GM12874 (cell line): ENCODE results near the gene PAX8.

Experiments
- TF ChIP-seq, protein P1 (sequence below): IDR thresholded peaks from 2 replicates; pipeline ENCODE4 v1.5.1; 2011; ENCODE audit warnings: low read depth, mild to moderate bottlenecking, control low read depth, low read length, moderate library complexity; ENCODE audit not compliant: insufficient read depth

PAX8 gene

DNA sequence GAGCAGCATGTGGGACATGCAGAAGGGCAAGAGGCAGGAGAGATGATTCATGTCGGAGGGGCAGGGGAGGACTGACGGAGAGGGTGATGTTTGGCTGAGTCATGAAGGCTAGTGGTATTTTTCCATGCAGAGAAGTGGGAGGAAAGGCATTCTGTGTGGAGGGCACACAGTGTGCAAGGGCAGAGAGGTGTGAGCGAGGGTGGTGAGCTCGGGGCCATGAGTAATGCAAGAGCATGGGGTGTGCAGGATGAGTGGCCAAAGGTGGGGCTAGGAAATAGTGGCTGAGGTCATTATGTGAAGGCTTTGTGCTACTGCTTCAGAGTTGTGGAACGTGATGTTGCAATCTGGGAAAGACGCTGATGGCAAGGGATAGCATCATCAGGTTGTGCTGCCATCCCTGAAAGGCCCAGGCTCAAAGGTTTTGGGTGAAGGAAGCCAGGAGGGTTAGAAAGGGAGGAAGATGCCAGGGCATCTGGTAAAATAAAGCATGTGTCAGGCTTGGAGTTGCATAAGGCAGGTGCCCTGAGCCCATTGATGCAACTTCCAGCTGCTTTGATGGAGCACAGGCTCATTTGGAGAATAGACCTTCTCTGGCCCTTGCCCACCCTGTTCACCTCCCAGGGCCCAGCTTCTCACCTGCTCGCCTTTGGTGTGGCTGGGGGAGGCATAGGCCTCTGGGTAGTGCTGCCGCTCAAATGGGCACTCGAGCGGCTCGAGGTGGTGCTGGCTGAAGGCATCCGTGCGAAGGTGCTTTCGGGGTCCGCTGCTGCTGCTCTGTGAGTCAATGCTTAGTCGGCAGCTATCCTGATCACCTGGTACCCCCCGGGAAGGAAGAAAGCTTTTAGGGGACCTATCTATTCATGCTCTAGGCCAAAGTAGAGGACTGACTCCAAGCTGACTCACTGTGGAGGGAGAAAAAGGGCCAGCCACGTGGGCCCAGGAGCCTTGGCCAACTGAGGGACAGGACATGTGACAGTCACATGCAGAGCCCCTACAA is 37.5 kb downstream of the PAX8 start:
- TF ChIP-seq, protein P1, sequence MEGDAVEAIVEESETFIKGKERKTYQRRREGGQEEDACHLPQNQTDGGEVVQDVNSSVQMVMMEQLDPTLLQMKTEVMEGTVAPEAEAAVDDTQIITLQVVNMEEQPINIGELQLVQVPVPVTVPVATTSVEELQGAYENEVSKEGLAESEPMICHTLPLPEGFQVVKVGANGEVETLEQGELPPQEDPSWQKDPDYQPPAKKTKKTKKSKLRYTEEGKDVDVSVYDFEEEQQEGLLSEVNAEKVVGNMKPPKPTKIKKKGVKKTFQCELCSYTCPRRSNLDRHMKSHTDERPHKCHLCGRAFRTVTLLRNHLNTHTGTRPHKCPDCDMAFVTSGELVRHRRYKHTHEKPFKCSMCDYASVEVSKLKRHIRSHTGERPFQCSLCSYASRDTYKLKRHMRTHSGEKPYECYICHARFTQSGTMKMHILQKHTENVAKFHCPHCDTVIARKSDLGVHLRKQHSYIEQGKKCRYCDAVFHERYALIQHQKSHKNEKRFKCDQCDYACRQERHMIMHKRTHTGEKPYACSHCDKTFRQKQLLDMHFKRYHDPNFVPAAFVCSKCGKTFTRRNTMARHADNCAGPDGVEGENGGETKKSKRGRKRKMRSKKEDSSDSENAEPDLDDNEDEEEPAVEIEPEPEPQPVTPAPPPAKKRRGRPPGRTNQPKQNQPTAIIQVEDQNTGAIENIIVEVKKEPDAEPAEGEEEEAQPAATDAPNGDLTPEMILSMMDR, result no peak

DNA sequence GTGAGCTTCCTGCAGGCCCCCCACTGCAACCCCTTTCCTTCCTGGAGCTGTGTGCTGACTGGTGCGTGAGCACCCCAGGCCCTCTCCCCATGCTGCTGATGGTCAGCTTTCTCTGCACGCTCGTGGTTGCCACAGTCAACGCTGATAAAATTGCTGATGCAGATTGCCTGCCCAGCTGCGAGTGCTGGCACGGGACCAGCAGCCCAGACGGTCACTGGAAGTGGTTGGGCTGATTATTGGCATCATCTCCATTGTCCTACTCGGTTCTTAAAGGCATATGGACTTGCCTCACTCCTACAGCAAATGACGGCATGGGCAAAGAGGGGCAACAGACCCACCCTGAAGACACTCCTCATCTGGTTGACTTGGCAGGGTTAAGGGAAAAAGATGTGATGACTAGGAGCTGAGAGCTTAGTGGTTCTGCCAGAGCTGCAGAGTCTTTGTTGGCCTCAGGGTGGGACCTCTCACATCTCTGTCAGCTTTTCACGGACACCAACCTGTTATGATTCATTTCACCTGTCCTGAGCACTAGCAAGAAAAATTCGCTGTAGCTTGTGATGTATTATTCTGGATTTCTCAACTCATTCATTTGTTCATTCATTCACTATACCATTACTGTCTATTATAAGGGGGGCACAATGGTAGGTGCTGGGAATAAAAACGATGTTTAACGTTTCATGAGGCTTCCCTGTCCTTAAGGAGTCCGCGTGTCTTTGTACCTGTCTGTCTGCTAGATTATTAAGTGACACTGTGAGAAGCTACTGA is 38.4 kb downstream of the PAX8 start:
- TF ChIP-seq, protein P1, result no peak

DNA sequence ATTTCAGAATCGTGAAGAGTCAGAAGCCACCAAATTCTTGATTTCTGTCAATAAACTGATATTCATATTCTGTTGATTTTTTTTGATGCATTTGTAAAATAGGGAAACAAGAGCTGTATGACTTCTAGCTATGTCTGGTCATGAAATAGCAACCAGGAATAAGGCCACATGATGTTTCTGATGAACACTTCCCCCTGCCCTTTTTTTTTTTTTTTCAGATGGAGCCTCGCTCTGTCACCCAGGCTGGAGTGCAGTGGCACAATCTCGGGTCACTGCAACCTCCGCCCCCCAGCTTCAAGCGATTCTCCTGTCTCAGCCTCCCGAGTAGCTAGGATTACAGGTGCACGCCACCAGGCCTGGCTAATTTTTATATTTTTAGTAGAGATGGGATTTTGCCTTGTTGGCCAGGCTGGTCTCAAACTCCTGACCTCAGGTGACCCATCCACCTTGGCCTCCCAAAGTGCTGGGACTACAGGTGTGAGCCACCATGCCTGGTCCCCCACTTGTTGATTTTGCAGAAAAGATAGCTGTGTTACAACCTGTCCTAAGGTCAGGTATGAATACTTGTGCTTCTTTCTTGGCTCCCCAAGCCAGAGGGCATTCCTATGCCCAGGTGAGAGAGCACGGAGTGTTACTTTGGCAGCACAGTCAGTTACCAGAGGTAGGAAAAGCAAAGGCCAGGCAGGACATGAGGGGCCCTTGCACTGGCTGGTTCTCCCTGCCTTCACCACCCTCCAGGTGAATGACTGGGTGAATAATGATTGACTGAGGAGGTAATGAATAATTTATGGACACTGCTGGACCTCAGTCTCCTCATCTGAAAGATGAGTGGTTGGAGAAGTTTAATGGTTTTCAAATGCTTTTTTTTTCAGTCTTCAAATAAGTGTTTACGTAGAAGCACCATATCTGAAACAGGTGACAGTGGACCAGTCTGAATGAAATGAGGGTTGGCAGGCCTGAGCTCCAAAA is 39.6 kb downstream of the PAX8 start:
- TF ChIP-seq, protein P1, result no peak

DNA sequence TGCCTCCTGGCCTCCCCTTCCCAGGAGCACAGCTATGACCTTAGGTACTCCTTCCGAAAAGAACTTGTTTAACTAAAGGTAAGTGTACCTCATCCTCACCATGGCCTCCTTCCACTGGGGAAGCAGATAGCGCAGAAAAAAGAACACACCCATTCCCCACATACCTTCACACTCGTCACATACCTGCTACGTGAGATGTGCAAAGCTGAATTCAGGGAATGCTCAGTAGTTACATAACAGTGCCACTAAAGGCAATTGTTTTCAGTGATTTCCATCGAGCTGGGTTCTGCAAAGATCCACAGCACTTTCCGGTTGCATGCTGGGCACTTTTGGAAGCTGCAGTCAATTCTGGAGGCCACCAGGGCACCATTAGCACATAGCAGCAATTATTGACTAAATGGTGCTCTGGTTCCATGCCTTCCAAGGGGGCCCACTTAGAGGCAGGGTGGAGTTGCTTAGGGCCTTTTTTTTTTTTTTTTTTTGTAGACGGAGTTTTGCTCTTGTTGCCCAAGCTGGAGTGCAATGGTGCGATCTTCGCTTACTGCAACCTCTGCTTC is 41.0 kb downstream of the PAX8 start:
- TF ChIP-seq, protein P1, result no peak

DNA sequence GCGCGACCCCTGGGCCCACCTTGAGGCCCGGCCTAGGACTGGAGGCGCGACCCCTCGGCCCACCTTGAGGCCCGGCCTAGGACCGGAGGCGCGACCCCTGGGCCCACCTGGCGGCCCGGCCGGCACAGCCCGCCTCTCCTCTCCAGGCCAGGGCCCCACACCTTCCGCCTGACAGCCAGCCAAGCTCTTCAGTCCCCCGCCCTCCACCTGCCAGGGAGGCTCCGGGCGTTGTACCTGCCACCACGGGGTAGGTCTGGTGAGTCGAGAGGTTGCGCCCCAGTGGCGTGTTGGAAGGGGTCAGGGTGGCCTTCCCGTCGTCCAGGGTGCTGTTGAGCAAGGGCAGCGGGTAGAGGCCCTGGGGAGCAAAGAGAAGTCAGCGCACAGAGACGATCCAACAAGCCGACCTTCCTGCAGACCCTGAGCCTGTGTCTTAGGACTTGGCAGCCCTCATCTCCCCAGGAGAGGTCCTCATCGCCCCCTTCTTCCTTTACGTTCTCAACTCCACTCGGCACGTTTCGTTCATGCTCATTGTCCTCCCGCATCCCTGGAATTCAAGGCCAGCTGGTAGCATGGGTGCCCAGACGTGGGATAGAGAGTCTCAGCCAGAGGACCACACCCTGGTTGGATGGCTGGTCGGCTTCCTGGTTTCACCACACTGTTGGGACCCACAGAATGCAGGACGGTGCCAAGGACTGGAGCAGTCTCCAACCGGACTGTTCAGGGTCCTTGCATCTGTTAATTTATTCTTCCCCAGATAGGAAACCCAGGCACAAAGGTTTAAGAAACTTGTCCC is 42.2 kb downstream of the PAX8 start:
- TF ChIP-seq, protein P1, result no peak

DNA sequence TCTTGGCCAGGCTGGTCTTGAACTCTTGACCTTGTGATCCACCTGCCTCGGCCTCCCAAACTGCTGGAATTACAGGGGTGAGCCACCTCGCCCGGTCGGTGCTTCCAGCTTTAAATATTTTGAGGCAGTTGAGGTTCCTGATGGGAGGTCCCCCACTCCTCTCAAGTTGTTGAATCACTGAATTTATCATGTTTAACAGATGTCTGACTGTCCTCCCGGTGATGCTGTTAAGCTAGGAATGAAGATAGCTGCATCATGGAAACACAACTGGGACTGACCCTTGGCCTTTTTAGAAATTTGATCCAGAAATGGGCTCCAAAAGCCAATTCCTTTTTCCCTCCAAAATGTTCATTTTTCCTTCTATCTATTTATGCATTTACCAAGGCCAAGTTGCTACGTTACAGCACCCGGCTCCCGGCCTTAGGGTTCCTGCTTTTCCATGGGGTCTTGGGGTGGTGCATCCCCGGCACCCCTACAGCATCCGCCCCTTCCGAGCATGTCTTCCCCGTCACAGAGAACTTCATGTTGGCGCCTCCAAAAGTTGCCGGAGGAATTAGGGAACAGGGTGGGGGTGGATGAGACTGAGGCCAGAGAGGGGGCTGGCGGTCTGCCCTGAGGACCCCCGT is 43.9 kb downstream of the PAX8 start:
- TF ChIP-seq, protein P1, result no peak
